ENCODE data around the gene EXOSC5. TPM values are rescaled to one million over a fixed set of nuclear protein-coding genes. Genes with fewer than 3 reads are reported as not detected.

EXOSC5 gene
- total and polyA plus RNA-seq, 9 of the 15 experiments (the other 6 are each of a cell fraction or from before 2014, with no cell fraction given): 10.9 to 75.5 (median 37.8) TPM

DNA sequence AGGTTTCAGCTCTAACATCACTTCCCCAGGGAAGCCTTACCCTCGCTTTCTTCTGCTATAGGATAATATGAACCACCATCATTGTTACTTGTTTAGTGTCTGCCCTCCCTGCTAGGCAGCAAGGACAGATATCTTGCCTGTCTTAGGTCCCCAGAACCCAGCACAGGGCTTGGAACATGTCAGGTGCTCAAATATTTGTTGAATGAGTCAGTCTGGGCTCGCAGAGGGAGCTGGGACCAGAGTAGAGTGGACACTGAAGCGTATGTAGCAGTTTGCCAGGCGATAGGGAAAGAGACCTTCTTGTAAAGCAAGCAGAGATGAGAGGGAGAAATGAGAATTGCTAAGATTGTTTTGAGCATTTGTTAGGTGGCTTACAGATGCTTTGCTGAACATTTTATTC lies 12.1 kb upstream of the EXOSC5 start (continued):
- TF ChIP-seq, protein P1, sequence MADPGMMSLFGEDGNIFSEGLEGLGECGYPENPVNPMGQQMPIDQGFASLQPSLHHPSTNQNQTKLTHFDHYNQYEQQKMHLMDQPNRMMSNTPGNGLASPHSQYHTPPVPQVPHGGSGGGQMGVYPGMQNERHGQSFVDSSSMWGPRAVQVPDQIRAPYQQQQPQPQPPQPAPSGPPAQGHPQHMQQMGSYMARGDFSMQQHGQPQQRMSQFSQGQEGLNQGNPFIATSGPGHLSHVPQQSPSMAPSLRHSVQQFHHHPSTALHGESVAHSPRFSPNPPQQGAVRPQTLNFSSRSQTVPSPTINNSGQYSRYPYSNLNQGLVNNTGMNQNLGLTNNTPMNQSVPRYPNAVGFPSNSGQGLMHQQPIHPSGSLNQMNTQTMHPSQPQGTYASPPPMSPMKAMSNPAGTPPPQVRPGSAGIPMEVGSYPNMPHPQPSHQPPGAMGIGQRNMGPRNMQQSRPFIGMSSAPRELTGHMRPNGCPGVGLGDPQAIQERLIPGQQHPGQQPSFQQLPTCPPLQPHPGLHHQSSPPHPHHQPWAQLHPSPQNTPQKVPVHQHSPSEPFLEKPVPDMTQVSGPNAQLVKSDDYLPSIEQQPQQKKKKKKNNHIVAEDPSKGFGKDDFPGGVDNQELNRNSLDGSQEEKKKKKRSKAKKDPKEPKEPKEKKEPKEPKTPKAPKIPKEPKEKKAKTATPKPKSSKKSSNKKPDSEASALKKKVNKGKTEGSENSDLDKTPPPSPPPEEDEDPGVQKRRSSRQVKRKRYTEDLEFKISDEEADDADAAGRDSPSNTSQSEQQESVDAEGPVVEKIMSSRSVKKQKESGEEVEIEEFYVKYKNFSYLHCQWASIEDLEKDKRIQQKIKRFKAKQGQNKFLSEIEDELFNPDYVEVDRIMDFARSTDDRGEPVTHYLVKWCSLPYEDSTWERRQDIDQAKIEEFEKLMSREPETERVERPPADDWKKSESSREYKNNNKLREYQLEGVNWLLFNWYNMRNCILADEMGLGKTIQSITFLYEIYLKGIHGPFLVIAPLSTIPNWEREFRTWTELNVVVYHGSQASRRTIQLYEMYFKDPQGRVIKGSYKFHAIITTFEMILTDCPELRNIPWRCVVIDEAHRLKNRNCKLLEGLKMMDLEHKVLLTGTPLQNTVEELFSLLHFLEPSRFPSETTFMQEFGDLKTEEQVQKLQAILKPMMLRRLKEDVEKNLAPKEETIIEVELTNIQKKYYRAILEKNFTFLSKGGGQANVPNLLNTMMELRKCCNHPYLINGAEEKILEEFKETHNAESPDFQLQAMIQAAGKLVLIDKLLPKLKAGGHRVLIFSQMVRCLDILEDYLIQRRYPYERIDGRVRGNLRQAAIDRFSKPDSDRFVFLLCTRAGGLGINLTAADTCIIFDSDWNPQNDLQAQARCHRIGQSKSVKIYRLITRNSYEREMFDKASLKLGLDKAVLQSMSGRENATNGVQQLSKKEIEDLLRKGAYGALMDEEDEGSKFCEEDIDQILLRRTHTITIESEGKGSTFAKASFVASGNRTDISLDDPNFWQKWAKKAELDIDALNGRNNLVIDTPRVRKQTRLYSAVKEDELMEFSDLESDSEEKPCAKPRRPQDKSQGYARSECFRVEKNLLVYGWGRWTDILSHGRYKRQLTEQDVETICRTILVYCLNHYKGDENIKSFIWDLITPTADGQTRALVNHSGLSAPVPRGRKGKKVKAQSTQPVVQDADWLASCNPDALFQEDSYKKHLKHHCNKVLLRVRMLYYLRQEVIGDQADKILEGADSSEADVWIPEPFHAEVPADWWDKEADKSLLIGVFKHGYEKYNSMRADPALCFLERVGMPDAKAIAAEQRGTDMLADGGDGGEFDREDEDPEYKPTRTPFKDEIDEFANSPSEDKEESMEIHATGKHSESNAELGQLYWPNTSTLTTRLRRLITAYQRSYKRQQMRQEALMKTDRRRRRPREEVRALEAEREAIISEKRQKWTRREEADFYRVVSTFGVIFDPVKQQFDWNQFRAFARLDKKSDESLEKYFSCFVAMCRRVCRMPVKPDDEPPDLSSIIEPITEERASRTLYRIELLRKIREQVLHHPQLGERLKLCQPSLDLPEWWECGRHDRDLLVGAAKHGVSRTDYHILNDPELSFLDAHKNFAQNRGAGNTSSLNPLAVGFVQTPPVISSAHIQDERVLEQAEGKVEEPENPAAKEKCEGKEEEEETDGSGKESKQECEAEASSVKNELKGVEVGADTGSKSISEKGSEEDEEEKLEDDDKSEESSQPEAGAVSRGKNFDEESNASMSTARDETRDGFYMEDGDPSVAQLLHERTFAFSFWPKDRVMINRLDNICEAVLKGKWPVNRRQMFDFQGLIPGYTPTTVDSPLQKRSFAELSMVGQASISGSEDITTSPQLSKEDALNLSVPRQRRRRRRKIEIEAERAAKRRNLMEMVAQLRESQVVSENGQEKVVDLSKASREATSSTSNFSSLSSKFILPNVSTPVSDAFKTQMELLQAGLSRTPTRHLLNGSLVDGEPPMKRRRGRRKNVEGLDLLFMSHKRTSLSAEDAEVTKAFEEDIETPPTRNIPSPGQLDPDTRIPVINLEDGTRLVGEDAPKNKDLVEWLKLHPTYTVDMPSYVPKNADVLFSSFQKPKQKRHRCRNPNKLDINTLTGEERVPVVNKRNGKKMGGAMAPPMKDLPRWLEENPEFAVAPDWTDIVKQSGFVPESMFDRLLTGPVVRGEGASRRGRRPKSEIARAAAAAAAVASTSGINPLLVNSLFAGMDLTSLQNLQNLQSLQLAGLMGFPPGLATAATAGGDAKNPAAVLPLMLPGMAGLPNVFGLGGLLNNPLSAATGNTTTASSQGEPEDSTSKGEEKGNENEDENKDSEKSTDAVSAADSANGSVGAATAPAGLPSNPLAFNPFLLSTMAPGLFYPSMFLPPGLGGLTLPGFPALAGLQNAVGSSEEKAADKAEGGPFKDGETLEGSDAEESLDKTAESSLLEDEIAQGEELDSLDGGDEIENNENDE (IDR thresholded peaks at IDR 0.05; ENCODE audit: low read depth, low read length): no peak
- TF ChIP-seq L3MBTL2 (IDR thresholded peaks at IDR 0.05) (0 out of 2 replicates have a peak, but pooled peaks have one; percentile 34), SMARCE1 (IDR thresholded peaks at IDR 0.05) (0 out of 2 replicates have a peak, but pooled peaks have one; percentile 14), POLR2AphosphoS5 (IDR thresholded peaks at IDR 0.05; ENCODE audit: control insufficient read depth, insufficient read depth, low read depth, low read length) (no peak), PCBP1 (IDR thresholded peaks at IDR 0.05; ENCODE audit: low read depth, low read length, poor library complexity, severe bottlenecking) (no peak), POLR2AphosphoS2 (IDR thresholded peaks at IDR 0.05; ENCODE audit: low read length) (no peak), TEAD1 (CRISPR knock-in tag; IDR thresholded peaks at IDR 0.05) (0 out of 4 replicates have a peak, but pooled peaks of 1 of the 2 experiments have one; percentile 48), POLR2G (IDR thresholded peaks at IDR 0.05; ENCODE audit: low read depth, low read length) (no peak), HDGF (IDR thresholded peaks at IDR 0.05) (no peak), DPF2 (IDR thresholded peaks at IDR 0.05) (0 out of 2 replicates have a peak, but pooled peaks have one; percentile 25), ETV5 (CRISPR knock-in tag; IDR thresholded peaks at IDR 0.05; ENCODE audit: low read depth) (no peak), TCF3 (CRISPR knock-in tag; IDR thresholded peaks at IDR 0.05) (no peak)
- TF ChIP-seq, protein P2, sequence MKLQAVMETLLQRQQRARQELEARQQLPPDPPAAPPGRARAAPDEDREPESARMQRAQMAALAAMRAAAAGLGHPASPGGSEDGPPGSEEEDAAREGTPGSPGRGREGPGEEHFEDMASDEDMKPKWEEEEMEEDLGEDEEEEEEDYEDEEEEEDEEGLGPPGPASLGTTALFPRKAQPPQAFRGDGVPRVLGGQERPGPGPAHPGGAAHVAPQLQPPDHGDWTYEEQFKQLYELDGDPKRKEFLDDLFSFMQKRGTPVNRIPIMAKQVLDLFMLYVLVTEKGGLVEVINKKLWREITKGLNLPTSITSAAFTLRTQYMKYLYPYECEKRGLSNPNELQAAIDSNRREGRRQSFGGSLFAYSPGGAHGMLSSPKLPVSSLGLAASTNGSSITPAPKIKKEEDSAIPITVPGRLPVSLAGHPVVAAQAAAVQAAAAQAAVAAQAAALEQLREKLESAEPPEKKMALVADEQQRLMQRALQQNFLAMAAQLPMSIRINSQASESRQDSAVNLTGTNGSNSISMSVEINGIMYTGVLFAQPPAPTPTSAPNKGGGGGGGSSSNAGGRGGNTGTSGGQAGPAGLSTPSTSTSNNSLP (IDR thresholded peaks at IDR 0.05; ENCODE audit: borderline replicate concordance, low read depth, low read length): no peak
